Measurements from ENCODE around the gene PIP4K2A. TPM values are rescaled to one million over a fixed set of nuclear protein-coding genes. Genes with fewer than 3 reads are reported as not detected.

PIP4K2A gene
- total RNA-seq, 4 donors from 2014 or later, result 27.3 to 52.7 (median 41.6) TPM

GRCh38 chr10:22630234-22631174 is 83.9 kb downstream of the PIP4K2A start:
- TF ChIP-seq CTCF (IDR thresholded peaks at IDR 0.05; ENCODE audit: low read depth), result no peak

GRCh38 chr10:22629852-22630233 is 84.5 kb downstream of the PIP4K2A start:
- TF ChIP-seq CTCF (IDR thresholded peaks at IDR 0.05; ENCODE audit: low read depth), result no peak

GRCh38 chr10:22629126-22629525 is 85.3 kb downstream of the PIP4K2A start:
- TF ChIP-seq CTCF (IDR thresholded peaks at IDR 0.05; ENCODE audit: low read depth), result no peak

GRCh38 chr10:22628309-22628708 is 86.1 kb downstream of the PIP4K2A start:
- TF ChIP-seq CTCF (IDR thresholded peaks at IDR 0.05; ENCODE audit: low read depth), result no peak

- TF ChIP-seq CTCF (IDR thresholded peaks at IDR 0.05; ENCODE audit: low read depth), result no peak
Observed at GRCh38 chr10:22626784-22627183, 87.6 kb downstream of the PIP4K2A start.

- TF ChIP-seq CTCF (IDR thresholded peaks at IDR 0.05; ENCODE audit: low read depth), result no peak
Observed at GRCh38 chr10:22625516-22626290, 88.7 kb downstream of the PIP4K2A start.

GRCh38 chr10:22624287-22624738 is 90.1 kb downstream of the PIP4K2A start:
- no peak for TF ChIP-seq CTCF (IDR thresholded peaks at IDR 0.05; ENCODE audit: low read depth)

All from subcutaneous adipose tissue (tissue), 4 donors.